ENCODE data around the gene C1orf141.

- TF ChIP-seq CTCF (IDR thresholded peaks at IDR 0.05) (no peak), POLR2A (IDR thresholded peaks at IDR 0.05) (no peak)
Observed at GRCh38 chr1:67137307-67137753, 2.6 kb upstream of the C1orf141 start.
